ENCODE results near the gene TSPAN33.

The TSPAN33 gene

GRCh38 chr7:129149511-129149910, 5.0 kb downstream of the TSPAN33 start:
- no peaks in the 10 kb centered on the region for H3K27me3 Mint-ChIP-seq
- ATAC-seq (replicated peaks): no peak
- no peaks in the 10 kb centered on the region for H3K9me3 Mint-ChIP-seq
- peaks cover 76 to 85% of the 10 kb centered on the region in 2 donors for H3K36me3 Mint-ChIP-seq
- no peak for DNase-seq
- peak overlapping the region; percentile 96 to 99 for H3K4me3 Mint-ChIP-seq
- H3K27ac Mint-ChIP-seq: peak overlapping the region; percentile 88
- peaks cover 51 to 87% of the 10 kb centered on the region in 2 donors for H3K4me1 Mint-ChIP-seq

DNA sequence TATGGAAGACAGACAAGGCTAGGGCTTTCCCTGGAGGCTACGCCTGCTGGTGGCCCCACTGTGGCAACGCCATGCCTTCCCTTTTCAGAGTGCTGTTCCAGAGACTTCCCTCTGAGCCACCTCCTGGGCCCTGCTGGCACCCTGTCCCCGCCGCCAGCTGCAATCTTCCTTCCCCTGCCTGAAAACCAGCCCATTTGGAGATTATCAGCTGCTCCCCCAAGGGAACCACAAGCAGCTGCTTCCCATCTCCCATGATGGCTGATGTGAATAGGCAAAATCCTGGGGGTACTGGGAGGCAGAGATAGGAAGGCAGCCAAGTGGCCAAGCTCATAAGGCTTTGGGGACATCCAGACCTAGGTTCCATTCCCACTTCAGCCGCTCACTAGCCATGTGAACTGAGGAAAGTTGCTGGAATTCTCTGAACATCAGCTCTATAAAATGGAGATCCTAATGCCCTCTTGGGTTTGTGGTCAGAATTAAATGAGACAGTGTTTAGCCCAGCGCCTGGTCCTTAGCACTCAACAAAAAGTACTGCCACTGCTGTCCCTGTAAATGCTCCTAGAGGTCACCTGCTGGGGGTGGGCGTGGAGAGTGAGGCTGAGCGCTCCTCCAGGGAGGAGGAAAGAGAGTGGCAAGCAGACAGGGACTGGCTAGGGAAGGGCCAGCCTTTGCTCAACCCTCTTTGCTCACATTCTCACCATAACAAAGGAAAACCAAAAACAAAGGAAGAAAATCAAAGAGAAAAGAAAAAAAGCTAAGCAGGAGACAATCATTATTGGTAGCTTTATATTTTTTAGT, 5.9 kb downstream of the TSPAN33 start:
- H3K4me1 Mint-ChIP-seq: peaks cover 56 to 88% of the 10 kb centered on the region in 2 donors
- no peaks in the 10 kb centered on the region for H3K27me3 Mint-ChIP-seq
- peak overlapping the region; percentile 88 for H3K27ac Mint-ChIP-seq
- peak overlapping the region in 1 of 2 donors; percentile 8 for H3K4me3 Mint-ChIP-seq
- no peak for DNase-seq
- no peak for ATAC-seq (replicated peaks)
- H3K9me3 Mint-ChIP-seq: no peaks in the 10 kb centered on the region
- peaks cover 75 to 87% of the 10 kb centered on the region in 2 donors for H3K36me3 Mint-ChIP-seq

DNA sequence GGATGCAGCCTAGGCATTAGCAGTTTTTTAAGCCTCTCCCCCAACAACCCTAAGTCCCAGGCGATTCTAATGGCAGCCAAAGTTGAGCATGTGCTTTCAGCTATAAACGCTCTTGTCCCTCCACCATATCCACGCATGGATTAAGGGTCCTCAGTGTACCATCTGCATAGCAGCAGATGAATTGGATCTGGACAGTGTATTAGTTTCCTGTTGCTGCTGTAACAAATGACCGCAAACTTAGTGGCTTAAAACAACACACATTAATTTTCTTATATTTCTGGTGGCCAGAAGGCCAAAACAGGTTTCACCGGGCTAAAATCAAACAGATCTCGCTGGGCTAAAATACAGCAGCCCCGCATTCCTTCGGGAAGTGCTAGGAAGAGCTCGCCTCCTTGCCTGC, 13.1 kb downstream of the TSPAN33 start:
- H3K4me3 Mint-ChIP-seq: no peak overlapping the region
- peaks cover 73 to 80% of the 10 kb centered on the region in 2 donors for H3K36me3 Mint-ChIP-seq

GRCh38 chr7:129159539-129159938, 15.0 kb downstream of the TSPAN33 start:
- Mint-ChIP-seq H3K4me1 (peaks cover 62 to 70% of the 10 kb centered on the region in 2 donors), H3K9me3 (no peaks in the 10 kb centered on the region), H3K27ac (peak overlapping the region; percentile 88), H3K4me3 (peak overlapping the region in 1 of 2 donors; percentile 39), H3K36me3 (peaks cover 73 to 81% of the 10 kb centered on the region in 2 donors), H3K27me3 (no peaks in the 10 kb centered on the region)
- DNase-seq (no peak), ATAC-seq (replicated peaks) (no peak)

More for the DNA sequence above, 13.1 kb downstream of the TSPAN33 start:
- ATAC-seq (replicated peaks): no peak
- H3K27me3 Mint-ChIP-seq: no peaks in the 10 kb centered on the region
- no peaks in the 10 kb centered on the region for H3K9me3 Mint-ChIP-seq
- no peak for DNase-seq
- peaks cover 57 to 72% of the 10 kb centered on the region in 2 donors for H3K4me1 Mint-ChIP-seq
- H3K27ac Mint-ChIP-seq: no peak overlapping the region

GRCh38 chr7:129160161-129160905, 15.8 kb downstream of the TSPAN33 start:
- DNase-seq (no peak), ATAC-seq (replicated peaks) (peak in 1 of 2 donors; percentile 41)
- H3K9me3 Mint-ChIP-seq: no peaks in the 10 kb centered on the region
- H3K4me3 Mint-ChIP-seq: no peak overlapping the region
- peak overlapping the region; percentile 25 for H3K27ac Mint-ChIP-seq
- no peaks in the 10 kb centered on the region for H3K27me3 Mint-ChIP-seq
- peaks cover 62 to 71% of the 10 kb centered on the region in 2 donors for H3K4me1 Mint-ChIP-seq
- H3K36me3 Mint-ChIP-seq: peaks cover 74 to 82% of the 10 kb centered on the region in 2 donors

DNA sequence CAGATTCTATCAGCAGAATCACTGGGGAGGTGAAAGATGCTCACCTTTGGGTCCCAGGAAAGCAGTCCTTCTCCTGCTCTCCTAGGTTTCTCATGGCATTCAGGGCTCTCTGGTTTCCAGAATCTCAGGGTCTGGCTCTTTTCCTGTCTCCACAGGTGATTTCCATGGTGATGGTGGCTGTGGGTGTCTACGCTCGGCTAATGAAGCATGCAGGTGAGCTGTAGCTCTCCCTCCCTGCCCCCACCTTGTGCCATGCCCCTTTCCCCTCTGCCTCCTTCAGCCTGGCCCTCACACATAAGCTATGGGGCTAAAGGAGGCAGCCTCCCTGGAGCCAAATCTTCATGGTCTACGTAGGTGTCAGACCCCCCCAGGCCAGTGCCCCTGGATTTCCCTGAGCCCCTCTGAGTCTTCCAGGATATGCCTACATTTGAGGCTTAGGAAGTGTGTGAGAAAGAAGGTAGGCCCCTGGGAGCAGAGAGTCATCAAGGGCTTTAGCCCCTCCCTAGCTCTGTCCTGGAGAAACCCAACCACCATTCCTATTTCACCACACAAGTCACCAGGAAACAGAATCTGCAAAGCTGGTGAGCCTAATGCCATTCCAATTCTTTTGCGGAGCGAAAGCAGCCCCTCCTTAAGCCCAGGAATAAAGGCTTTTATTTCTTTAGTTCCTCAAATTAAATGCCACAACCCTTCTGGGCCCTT, 17.2 kb downstream of the TSPAN33 start:
- peak overlapping the region; percentile 57 to 64 for H3K4me3 Mint-ChIP-seq
- H3K27me3 Mint-ChIP-seq: no peaks in the 10 kb centered on the region
- H3K27ac Mint-ChIP-seq: peak overlapping the region; percentile 85
- ATAC-seq (replicated peaks): peak in 1 of 2 donors; percentile 26
- H3K4me1 Mint-ChIP-seq: peaks cover 63 to 82% of the 10 kb centered on the region in 2 donors
- DNase-seq: no peak
- H3K9me3 Mint-ChIP-seq: no peaks in the 10 kb centered on the region
- H3K36me3 Mint-ChIP-seq: peaks cover 71 to 82% of the 10 kb centered on the region in 2 donors

- H3K27ac Mint-ChIP-seq: peak overlapping the region; percentile 85
- ATAC-seq (replicated peaks): peak; percentile 14 to 29
- H3K36me3 Mint-ChIP-seq: peaks cover 74 to 83% of the 10 kb centered on the region in 2 donors
- no peaks in the 10 kb centered on the region for H3K9me3 Mint-ChIP-seq
- peak overlapping the region; percentile 57 to 64 for H3K4me3 Mint-ChIP-seq
- no peaks in the 10 kb centered on the region for H3K27me3 Mint-ChIP-seq
- no peak for DNase-seq
- H3K4me1 Mint-ChIP-seq: peaks cover 68 to 89% of the 10 kb centered on the region in 2 donors
These were observed 18.2 kb downstream of the TSPAN33 start for GRCh38 chr7:129162732-129163131.

- Mint-ChIP-seq H3K4me1 (peaks cover 72 to 89% of the 10 kb centered on the region in 2 donors), H3K36me3 (peaks cover 75 to 85% of the 10 kb centered on the region in 2 donors), H3K27me3 (no peaks in the 10 kb centered on the region), H3K27ac (peak overlapping the region; percentile 31), H3K4me3 (no peak overlapping the region), H3K9me3 (no peaks in the 10 kb centered on the region)
- no peak for ATAC-seq (replicated peaks)
- DNase-seq: no peak
These were observed 19.5 kb downstream of the TSPAN33 start for GRCh38 chr7:129163875-129164544.

DNA sequence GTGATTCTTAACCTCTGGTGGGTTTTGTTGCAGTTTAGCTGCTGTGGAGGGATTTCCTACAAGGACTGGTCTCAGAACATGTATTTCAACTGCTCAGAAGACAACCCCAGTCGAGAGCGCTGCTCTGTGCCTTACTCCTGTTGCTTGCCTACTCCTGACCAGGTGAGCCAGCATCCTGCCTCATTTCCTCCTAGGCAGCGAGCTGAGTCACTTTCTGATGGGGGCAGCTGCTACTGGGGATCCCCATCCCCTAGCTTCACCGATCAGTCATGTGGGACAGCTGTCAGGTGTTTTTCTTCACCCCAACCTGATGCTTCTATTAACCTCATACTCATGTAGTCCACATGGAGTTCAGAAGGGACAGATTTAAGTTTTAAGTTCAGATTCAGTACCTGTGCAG, 22.2 kb downstream of the TSPAN33 start:
- H3K27ac Mint-ChIP-seq: peak overlapping the region; percentile 89
- ATAC-seq (replicated peaks) (peak; percentile 63 to 66), DNase-seq (peak; percentile 55)
- H3K9me3 Mint-ChIP-seq: no peaks in the 10 kb centered on the region
- peaks cover 61 to 85% of the 10 kb centered on the region in 2 donors for H3K4me1 Mint-ChIP-seq
- H3K27me3 Mint-ChIP-seq: no peaks in the 10 kb centered on the region
- no peak overlapping the region for H3K4me3 Mint-ChIP-seq
- H3K36me3 Mint-ChIP-seq: peaks cover 56 to 82% of the 10 kb centered on the region in 2 donors

- peak overlapping the region; percentile 71 to 74 for H3K4me3 Mint-ChIP-seq
- H3K27me3 Mint-ChIP-seq: no peaks in the 10 kb centered on the region
- no peaks in the 10 kb centered on the region for H3K9me3 Mint-ChIP-seq
- H3K4me1 Mint-ChIP-seq: peaks cover 50 to 80% of the 10 kb centered on the region in 2 donors
- ATAC-seq (replicated peaks) (no peak), DNase-seq (no peak)
- H3K27ac Mint-ChIP-seq: peak overlapping the region; percentile 86
- H3K36me3 Mint-ChIP-seq: peaks cover 45 to 79% of the 10 kb centered on the region in 2 donors
These were observed 23.3 kb downstream of the TSPAN33 start for GRCh38 chr7:129167817-129168216.

GRCh38 chr7:129168231-129169021, 23.9 kb downstream of the TSPAN33 start:
- peaks cover 39 to 77% of the 10 kb centered on the region in 2 donors for H3K36me3 Mint-ChIP-seq
- no peaks in the 10 kb centered on the region for H3K27me3 Mint-ChIP-seq
- peak overlapping the region; percentile 86 for H3K27ac Mint-ChIP-seq
- H3K4me3 Mint-ChIP-seq: peak overlapping the region; percentile 79 to 80
- DNase-seq (no peak), ATAC-seq (replicated peaks) (no peak)
- H3K9me3 Mint-ChIP-seq: no peaks in the 10 kb centered on the region
- H3K4me1 Mint-ChIP-seq: peaks cover 46 to 74% of the 10 kb centered on the region in 2 donors

GRCh38 chr7:129169171-129169671, 24.7 kb downstream of the TSPAN33 start:
- Mint-ChIP-seq H3K36me3 (peaks cover 35 to 71% of the 10 kb centered on the region in 2 donors), H3K27ac (peak overlapping the region; percentile 90), H3K4me1 (peaks cover 42 to 70% of the 10 kb centered on the region in 2 donors), H3K4me3 (peak overlapping the region; percentile 79 to 80), H3K9me3 (no peaks in the 10 kb centered on the region), H3K27me3 (no peaks in the 10 kb centered on the region)
- ATAC-seq (replicated peaks) (peak; percentile 34 to 54), DNase-seq (no peak)
